ENCODE measurements around the gene SCAMP4. TPM values are rescaled to one million over a fixed set of nuclear protein-coding genes. Genes with fewer than 3 reads are reported as not detected.
A peak's percentile ranks its signal among the peaks of the same experiment; 100 is the strongest.

Gene SCAMP4
- total and polyA plus RNA-seq, 2 experiments from 2014 or later: 69.3 to 89.8 TPM

GRCh38 chr19:1944916-1945561 lies 39.8 kb downstream of the SCAMP4 start:
- peaks cover 58% of the 10 kb centered on the region for H4K20me1 ChIP-seq (ENCODE audit: insufficient read depth, poor library complexity, severe bottlenecking)
- H3K27ac ChIP-seq: no peak overlapping the region
- H2AFZ ChIP-seq: no peak overlapping the region
- H3K79me2 ChIP-seq: peaks cover 83% of the 10 kb centered on the region
- no peak overlapping the region for H3K4me2 ChIP-seq
- peaks cover 15% of the 10 kb centered on the region for H3K4me1 ChIP-seq (ENCODE audit: insufficient read depth)
- no peaks in the 10 kb centered on the region for H3K36me3 ChIP-seq (replicated peaks; ENCODE audit: insufficient read depth, low read depth)
- 93% methylated on average over 29 of the region's 30 CpGs for WGBS (ENCODE audit: low lambda C conversion rate, missing lambda C conversion rate)
- no peaks in the 10 kb centered on the region for H3K27me3 ChIP-seq
- H3K4me3 ChIP-seq: no peak overlapping the region
- TF ChIP-seq EZH2 (IDR thresholded peaks at IDR 0.05; ENCODE audit: borderline replicate concordance) (no peak), CTCF (IDR thresholded peaks at IDR 0.05; ENCODE audit: poor library complexity) (no peak), EZH2phosphoT487 (IDR thresholded peaks at IDR 0.05; ENCODE audit: low read depth, severe bottlenecking, unreplicated experiment) (no peak)
- H3K9me2 ChIP-seq (replicated peaks; ENCODE audit: insufficient read depth): no peaks in the 10 kb centered on the region
- DNase-seq (ENCODE audit: low spot score): no peak
- no peaks in the 10 kb centered on the region for H3K9me3 ChIP-seq (ENCODE audit: low read depth)

GRCh38 chr19:1945899-1946298 lies 40.7 kb downstream of the SCAMP4 start:
- peak; percentile 53 for DNase-seq (ENCODE audit: low spot score)
- H3K9me3 ChIP-seq (ENCODE audit: low read depth): no peaks in the 10 kb centered on the region
- H3K9me2 ChIP-seq (replicated peaks; ENCODE audit: insufficient read depth): no peaks in the 10 kb centered on the region
- H3K79me2 ChIP-seq: peaks cover 92% of the 10 kb centered on the region
- peak; percentile 46 for TF ChIP-seq CTCF (IDR thresholded peaks at IDR 0.05; ENCODE audit: poor library complexity)
- no peak for TF ChIP-seq EZH2 (IDR thresholded peaks at IDR 0.05; ENCODE audit: borderline replicate concordance)
- no peaks in the 10 kb centered on the region for H3K36me3 ChIP-seq (replicated peaks; ENCODE audit: insufficient read depth, low read depth)
- peaks cover 58% of the 10 kb centered on the region for H4K20me1 ChIP-seq (ENCODE audit: insufficient read depth, poor library complexity, severe bottlenecking)
- H2AFZ ChIP-seq: no peak overlapping the region
- peaks cover 13% of the 10 kb centered on the region for H3K4me1 ChIP-seq (ENCODE audit: insufficient read depth)
- H3K27ac ChIP-seq: no peak overlapping the region
- H3K4me2 ChIP-seq: no peak overlapping the region
- H3K27me3 ChIP-seq: no peaks in the 10 kb centered on the region
- 72% methylated on average over 18 of the region's 18 CpGs for WGBS (ENCODE audit: low lambda C conversion rate, missing lambda C conversion rate)
- H3K4me3 ChIP-seq: no peak overlapping the region

GRCh38 chr19:1947651-1948209 lies 42.5 kb downstream of the SCAMP4 start:
- no peak overlapping the region for H2AFZ ChIP-seq
- H3K4me1 ChIP-seq (ENCODE audit: insufficient read depth): peaks cover 10% of the 10 kb centered on the region
- WGBS (ENCODE audit: low lambda C conversion rate, missing lambda C conversion rate): 92% methylated on average over 29 of the region's 34 CpGs
- no peak overlapping the region for H3K4me2 ChIP-seq
- H3K27me3 ChIP-seq: no peaks in the 10 kb centered on the region
- H4K20me1 ChIP-seq (ENCODE audit: insufficient read depth, poor library complexity, severe bottlenecking): peaks cover 64% of the 10 kb centered on the region
- TF ChIP-seq EZH2phosphoT487 (IDR thresholded peaks at IDR 0.05; ENCODE audit: low read depth, severe bottlenecking, unreplicated experiment) (no peak), CTCF (IDR thresholded peaks at IDR 0.05; ENCODE audit: poor library complexity) (no peak), EZH2 (IDR thresholded peaks at IDR 0.05; ENCODE audit: borderline replicate concordance) (no peak)
- H3K27ac ChIP-seq: no peak overlapping the region
- no peak for DNase-seq (ENCODE audit: low spot score)
- H3K79me2 ChIP-seq: peaks cover 96% of the 10 kb centered on the region
- H3K4me3 ChIP-seq: no peak overlapping the region
- no peaks in the 10 kb centered on the region for H3K9me2 ChIP-seq (replicated peaks; ENCODE audit: insufficient read depth)
- no peaks in the 10 kb centered on the region for H3K9me3 ChIP-seq (ENCODE audit: low read depth)
- H3K36me3 ChIP-seq (replicated peaks; ENCODE audit: insufficient read depth, low read depth): no peaks in the 10 kb centered on the region

Measured in hepatocyte (in vitro differentiated cells).